HepG2 (cell line): ENCODE measurements around the gene DPCD. TPM values are rescaled to one million over a fixed set of nuclear protein-coding genes. Genes with fewer than 3 reads are reported as not detected.

ENCODE experiments used
- ATAC-seq: fragments of 200-7000 bp; cut with Tn5 transposase; 3 replicates; pipeline ENCODE4 v1.9.1; 2020; ENCODE audit warnings: mild to moderate bottlenecking, moderate library complexity
- BruUV-seq: library from RNA; stranded (reverse); fragments of 400-500 nt; replicated peaks from 2 replicates; lab custom pipeline; 2021; lab: Mats Ljungman, UMichigan
- CTCF ChIA-PET: fragments of 300-600 bp; formaldehyde crosslinking; extraction: SDS; loops from one replicate; lab custom pipeline; 2021; ENCODE audit warnings: low total read pairs, inconsistent platforms, low intra/inter-chr PET ratio; lab: Yijun Ruan, JAX
- POLR2A ChIA-PET: fragments of 350-600 bp; sonication (Branson Sonifier 250); formaldehyde crosslinking; loops from one replicate; lab custom pipeline; 2020; ENCODE audit warnings: antibody characterized with exemption, inconsistent platforms; lab: Yijun Ruan, JAX
- DNase-seq: peaks from one replicate; pipeline ENCODE4 v3.0.0-alpha.2; 2015; ENCODE audit warnings: low spot score
- FAIRE-seq: peaks from 3 replicates; lab custom pipeline; 2011; peaks lifted over from hg19 to GRCh38; lab: Jason Lieb, UNC
- H2AFZ ChIP-seq: one replicate; pipeline ENCODE4 v1.6.1; 2011; ENCODE audit warnings: low read length, inconsistent platforms
- H3K27ac ChIP-seq: fragments of 300-600 bp; 3 replicates; pipeline ENCODE4 v1.8.0; 2011; ENCODE audit warnings: mixed run types, mild to moderate bottlenecking, mixed read lengths, low read length, inconsistent platforms; ENCODE audit not compliant: insufficient read depth; ENCODE audit errors: extremely low read length
- H3K27me3 ChIP-seq, 2 experiments: fragments of 200-600 bp in 1 of 2; 2 replicates in 1 of 2; 3 replicates in 1 of 2; pipeline versions ENCODE4 v1.6.0 to v1.8.0; 2011; ENCODE audit warnings: low read length in 2 of 2, mild to moderate bottlenecking in 2 of 2, moderate library complexity in 2 of 2, inconsistent platforms in 1 of 2; ENCODE audit not compliant: insufficient read depth in 2 of 2, control insufficient read depth in 1 of 2
- H3K36me3 ChIP-seq, 2 experiments: fragments of 200-600 bp in 1 of 2; replicated peaks in 1 of 2; 2 replicates in 1 of 2; 3 replicates in 1 of 2; pipeline versions ENCODE4 v1.5.1 to v1.8.0; 2011; ENCODE audit warnings: low read length in 2 of 2, inconsistent platforms in 1 of 2; ENCODE audit not compliant: insufficient read depth in 2 of 2, control insufficient read depth in 1 of 2
- H3K4me1 ChIP-seq: 2 replicates; pipeline ENCODE4 v1.5.1; 2012; ENCODE audit warnings: low read length, inconsistent platforms; ENCODE audit not compliant: insufficient read depth
- H3K4me2 ChIP-seq: 2 replicates; pipeline ENCODE4 v1.6.0; 2011; ENCODE audit warnings: low read depth, low read length, inconsistent platforms
- H3K4me3 ChIP-seq, 3 experiments: fragments of 200-600 bp in 1 of 3; sonication (generic), shearing (Covaris generic) in 1 of 3; replicated peaks in 1 of 3; 2 replicates each; pipeline ENCODE4 v1.5.1; 2011 to 2016; ENCODE audit warnings: low read length in 3 of 3, inconsistent platforms in 2 of 3, low read depth in 2 of 3, mild to moderate bottlenecking in 2 of 3, control low read depth in 1 of 3, mixed read lengths in 1 of 3; ENCODE audit not compliant: insufficient read depth in 1 of 3
- H3K79me2 ChIP-seq: one replicate; pipeline ENCODE4 v1.6.1; 2011; ENCODE audit warnings: low read length, inconsistent platforms; ENCODE audit not compliant: insufficient read depth
- H3K9ac ChIP-seq: 2 replicates; pipeline ENCODE4 v1.6.0; 2011; ENCODE audit warnings: mild to moderate bottlenecking, low read depth, low read length, inconsistent platforms; ENCODE audit not compliant: insufficient read depth
- H3K9me3 ChIP-seq: 2 replicates; pipeline ENCODE4 v1.5.1; 2012; ENCODE audit warnings: mild to moderate bottlenecking, low read length
- H4K20me1 ChIP-seq: 2 replicates; pipeline ENCODE4 v1.6.0; 2011; ENCODE audit warnings: inconsistent platforms, mild to moderate bottlenecking, low read length, moderate library complexity; ENCODE audit not compliant: insufficient read depth
- CC2D1A ChIP-seq: sonication (generic); formaldehyde crosslinking; IDR thresholded peaks from 2 replicates; pipeline ENCODE4 v1.8.1; 2023; ENCODE audit warnings: mild to moderate bottlenecking, missing genetic modification reagents
- GFI1 ChIP-seq: sonication (generic); formaldehyde crosslinking; IDR thresholded peaks from 2 replicates; pipeline ENCODE4 v1.5.0; 2020; ENCODE audit warnings: missing genetic modification reagents, mild to moderate bottlenecking, borderline replicate concordance
- HHEX ChIP-seq: IDR thresholded peaks from 2 replicates; pipeline ENCODE4 v1.6.1; 2016; ENCODE audit warnings: control low read depth
- HOXA3 ChIP-seq: sonication (generic); formaldehyde crosslinking; IDR thresholded peaks from 2 replicates; pipeline ENCODE4 v1.5.0; 2020; ENCODE audit warnings: missing genetic modification reagents
- IRF2 ChIP-seq: IDR thresholded peaks from 2 replicates; pipeline ENCODE4 v1.6.1; 2018; ENCODE audit warnings: missing genetic modification reagents, missing compliant biosample characterization
- MXI1 ChIP-seq: IDR thresholded peaks from 3 replicates; pipeline ENCODE4 v1.6.1; 2012; ENCODE audit warnings: low read depth, low read length, inconsistent platforms, borderline replicate concordance
- NCOR1 ChIP-seq: fragments of 200-600 bp; sonication (generic); IDR thresholded peaks from 2 replicates; pipeline ENCODE4 v1.7.0; 2017; ENCODE audit warnings: antibody characterized with exemption, low read length, borderline replicate concordance
- TCF12 ChIP-seq, 2 experiments: fragments of 450-650 bp in 1 of 2; sonication (generic) in 1 of 2; formaldehyde crosslinking in 1 of 2; IDR thresholded peaks; 2 replicates each; pipeline versions ENCODE4 v1.6.1 to v1.8.0; 2017 to 2022; ENCODE audit warnings: antibody characterized with exemption in 1 of 2, mild to moderate bottlenecking in 1 of 2, missing genetic modification reagents in 1 of 2, moderate library complexity in 1 of 2
- ZFP1 ChIP-seq: IDR thresholded peaks from 2 replicates; pipeline ENCODE4 v1.6.1; 2016
- ZNF253 ChIP-seq: sonication (generic); formaldehyde crosslinking; IDR thresholded peaks from 2 replicates; pipeline ENCODE4 v1.8.0; 2022; ENCODE audit warnings: mild to moderate bottlenecking, missing genetic modification reagents, borderline replicate concordance
- WGBS: methylation state at CpG from one replicate; pipeline ENCODE4 v1.1.6; 2017; ENCODE audit warnings: low lambda C conversion rate; 5-methylcytosine and 5-hydroxymethylcytosine counted together
- in situ Hi-C: cut with HindIII; loops from 2 replicates; pipeline ENCODE4 v1.10.0; 2017; ENCODE audit warnings: low pct_unique_long_range_greater_than_20kb; ENCODE audit not compliant: extremely low pct_ligation_motif_present
- intact Hi-C: fragments of 100-400 bp; cut with micrococcal nuclease; formaldehyde crosslinking; loops from one replicate; pipeline ENCODE4 v1.10.0; 2022; ENCODE audit not compliant: unreplicated experiment
- polyA plus RNA-seq, 8 experiments: library from polyadenylated mRNA; depleted of rRNA in 3 of 8; stranded (reverse) in 7 of 8; unstranded in 1 of 8; fragments of >200 nt; fragmentation: Illumina TruSeq in 4 of 8; extraction: Trizol in 4 of 8; gene quantifications; 2 replicates each; pipeline versions ENCODE4 v1.2.1 to v1.2.3, GENCODE V29; 2011 to 2016; ENCODE audit warnings: low read depth in 4 of 8, missing spikeins in 1 of 8, mixed read lengths in 1 of 8; ENCODE audit not compliant: insufficient read depth in 1 of 8
- total RNA-seq, 5 experiments: library from RNA; depleted of rRNA; stranded (reverse); fragments of >200 nt; fragmentation: Illumina TruSeq; extraction: Trizol; gene quantifications; 2 replicates each; pipeline ENCODE4 v1.2.3, GENCODE V29; 2016; ENCODE audit warnings: low read depth in 1 of 5
- TF ChIP-seq, protein P1 (sequence below): sonication (generic); formaldehyde crosslinking; IDR thresholded peaks from 2 replicates; pipeline ENCODE4 v1.5.1; 2020; ENCODE audit warnings: mild to moderate bottlenecking, missing genetic modification reagents, borderline replicate concordance
- TF ChIP-seq, protein P2 (sequence below): IDR thresholded peaks from 2 replicates; pipeline ENCODE4 v1.6.1; 2016; ENCODE audit warnings: low read depth

Gene DPCD
- total and polyA plus RNA-seq, 2 of the 13 experiments (the other 11 are each of a cell fraction or from before 2014, with no cell fraction given) = 25.2 to 27.0 TPM

DNA sequence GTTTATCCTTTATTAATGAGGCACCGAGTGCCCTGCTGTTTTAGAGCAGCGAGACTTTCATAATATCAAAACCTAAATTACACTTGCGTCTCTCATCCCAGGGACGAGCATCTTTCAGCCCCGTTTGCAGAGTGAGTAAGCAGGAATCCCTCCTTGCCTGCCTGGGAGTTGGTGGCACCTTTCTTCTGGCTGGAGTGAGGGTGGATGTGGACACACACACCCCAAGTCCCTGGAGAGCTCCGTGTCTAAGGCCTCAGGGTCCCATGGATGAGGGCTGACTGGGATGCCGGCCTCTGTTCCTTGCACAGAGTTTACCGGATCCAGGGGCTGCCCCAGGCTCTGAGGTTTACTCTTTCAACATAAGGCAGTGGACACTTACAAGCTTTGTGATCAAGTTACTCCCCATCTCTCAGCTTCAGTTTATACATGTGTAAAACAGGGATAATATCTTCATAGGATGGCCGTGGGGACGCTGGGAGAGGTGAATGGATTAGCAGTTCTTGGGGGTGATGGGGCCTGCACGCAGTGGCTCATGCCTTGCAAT lies 24.6 kb upstream of the DPCD start:
- Histone ChIP-seq H3K9me3 (no peaks in the 10 kb centered on the region), H3K27me3 (peaks cover 0 to 36% of the 10 kb centered on the region in 2 experiments; a peak in 4 of 5 replicates), H3K4me2 (0 out of 2 replicates have a peak overlapping the region, but pooled peaks have one; percentile 1), H3K4me3 (no peak overlapping the region), H3K4me1 (peaks cover 33% of the 10 kb centered on the region), H3K79me2 (no peaks in the 10 kb centered on the region), H3K9ac (no peak overlapping the region), H4K20me1 (no peaks in the 10 kb centered on the region), H2AFZ (no peak overlapping the region), H3K36me3 (no peaks in the 10 kb centered on the region), H3K27ac (no peak overlapping the region)
- BruUV-seq = no TSS peak
- ChIA-PET CTCF (no interaction called here), POLR2A (no interaction called here)
- ATAC-seq (no peak), FAIRE-seq (no peak), DNase-seq (no peak)
- in situ Hi-C loops (no loop called here), intact Hi-C loops (no loop called here)
- TF ChIP-seq HHEX (no peak), CC2D1A (CRISPR knock-in tag) (no peak), IRF2 (CRISPR knock-in tag) (no peak), NCOR1 (no peak), ZFP1 (CRISPR knock-in tag) (no peak), MXI1 (no peak), HOXA3 (CRISPR knock-in tag) (no peak), ZNF253 (CRISPR knock-in tag) (no peak), GFI1 (CRISPR knock-in tag) (no peak), TCF12 (IDR thresholded peaks at IDR 0.05) (no peak), TCF12 (CRISPR knock-in tag; IDR thresholded peaks at IDR 0.05) (no peak)
- TF ChIP-seq, protein P1, sequence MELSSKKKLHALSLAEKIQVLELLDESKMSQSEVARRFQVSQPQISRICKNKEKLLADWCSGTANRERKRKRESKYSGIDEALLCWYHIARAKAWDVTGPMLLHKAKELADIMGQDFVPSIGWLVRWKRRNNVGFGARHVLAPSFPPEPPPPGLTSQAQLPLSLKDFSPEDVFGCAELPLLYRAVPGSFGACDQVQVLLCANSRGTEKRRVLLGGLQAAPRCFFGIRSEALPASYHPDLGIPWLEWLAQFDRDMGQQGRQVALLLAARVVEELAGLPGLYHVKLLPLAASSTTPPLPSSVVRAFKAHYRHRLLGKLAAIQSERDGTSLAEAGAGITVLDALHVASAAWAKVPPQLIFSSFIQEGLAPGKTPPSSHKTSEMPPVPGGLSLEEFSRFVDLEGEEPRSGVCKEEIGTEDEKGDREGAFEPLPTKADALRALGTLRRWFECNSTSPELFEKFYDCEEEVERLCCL (CRISPR knock-in tag) = no peak
- TF ChIP-seq, protein P2, sequence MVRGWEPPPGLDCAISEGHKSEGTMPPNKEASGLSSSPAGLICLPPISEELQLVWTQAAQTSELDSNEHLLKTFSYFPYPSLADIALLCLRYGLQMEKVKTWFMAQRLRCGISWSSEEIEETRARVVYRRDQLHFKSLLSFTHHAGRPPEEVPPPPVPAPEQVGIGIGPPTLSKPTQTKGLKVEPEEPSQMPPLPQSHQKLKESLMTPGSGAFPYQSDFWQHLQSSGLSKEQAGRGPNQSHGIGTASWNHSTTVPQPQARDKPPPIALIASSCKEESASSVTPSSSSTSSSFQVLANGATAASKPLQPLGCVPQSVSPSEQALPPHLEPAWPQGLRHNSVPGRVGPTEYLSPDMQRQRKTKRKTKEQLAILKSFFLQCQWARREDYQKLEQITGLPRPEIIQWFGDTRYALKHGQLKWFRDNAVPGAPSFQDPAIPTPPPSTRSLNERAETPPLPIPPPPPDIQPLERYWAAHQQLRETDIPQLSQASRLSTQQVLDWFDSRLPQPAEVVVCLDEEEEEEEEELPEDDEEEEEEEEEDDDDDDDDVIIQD (CRISPR knock-in tag) = no peak
- 16% methylated on average over 9 of the region's 11 CpGs for WGBS
